Effector memory CD4-positive, alpha-beta T cell (primary cell): Measurements from ENCODE around the gene FRMPD2.

Source experiments
- DNase-seq, 3 donors: peaks; one replicate each; pipeline ENCODE4 v3.0.0-alpha.2; 2020
- H3K27ac ChIP-seq: 2 replicates; pipeline ENCODE4 v1.7.0; 2013; ENCODE audit warnings: mild to moderate bottlenecking, low read length, moderate library complexity; ENCODE audit not compliant: insufficient read depth, poor library complexity, severe bottlenecking
- H3K27me3 ChIP-seq: replicated peaks from 2 replicates; pipeline ENCODE4 v1.7.0; 2013; ENCODE audit warnings: mild to moderate bottlenecking, low read length; ENCODE audit not compliant: insufficient read depth, control insufficient read depth, poor library complexity, severe bottlenecking
- H3K36me3 ChIP-seq: 2 replicates; pipeline ENCODE4 v1.7.0; 2013; ENCODE audit warnings: mild to moderate bottlenecking, low read length, moderate library complexity; ENCODE audit not compliant: control insufficient read depth, insufficient read depth
- H3K4me1 ChIP-seq: 2 replicates; pipeline ENCODE4 v1.7.0; 2013; ENCODE audit warnings: low read length, mild to moderate bottlenecking; ENCODE audit not compliant: control insufficient read depth, insufficient read depth, poor library complexity, severe bottlenecking
- H3K4me3 ChIP-seq: 2 replicates; pipeline ENCODE4 v1.7.0; 2013; ENCODE audit warnings: low read length, low read depth, mild to moderate bottlenecking; ENCODE audit not compliant: insufficient read depth, poor library complexity, severe bottlenecking
- H3K9me3 ChIP-seq: 2 replicates; pipeline ENCODE4 v1.7.0; 2013; ENCODE audit warnings: mild to moderate bottlenecking, low read length, moderate library complexity; ENCODE audit not compliant: control insufficient read depth

The FRMPD2 gene

DNA sequence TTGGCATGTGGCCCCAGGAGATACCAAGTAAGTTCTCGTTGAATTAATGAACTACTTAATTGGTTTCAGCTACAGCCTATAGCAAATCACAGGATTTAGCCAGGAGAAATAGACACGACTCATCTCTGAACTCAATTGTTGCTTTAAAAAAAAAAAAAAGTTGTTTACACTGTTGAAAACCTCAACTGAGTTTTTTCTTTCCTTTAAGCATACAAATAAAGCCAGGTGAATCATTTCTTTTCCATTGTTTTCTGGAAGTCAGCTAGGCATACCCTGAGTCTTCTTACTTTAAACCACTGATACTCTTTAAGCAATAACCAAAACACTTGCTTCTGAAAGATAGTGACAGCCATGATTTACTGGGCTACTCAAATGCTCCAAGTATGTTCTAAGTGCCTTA, 755 bp downstream of the FRMPD2 start:
- no peak for DNase-seq
- H3K27ac ChIP-seq = no peak overlapping the region
- H3K4me1 ChIP-seq = no peaks in the 10 kb centered on the region
- H3K9me3 ChIP-seq = no peaks in the 10 kb centered on the region
- H3K36me3 ChIP-seq = no peaks in the 10 kb centered on the region
- no peaks in the 10 kb centered on the region for H3K27me3 ChIP-seq
- no peak overlapping the region for H3K4me3 ChIP-seq

DNA sequence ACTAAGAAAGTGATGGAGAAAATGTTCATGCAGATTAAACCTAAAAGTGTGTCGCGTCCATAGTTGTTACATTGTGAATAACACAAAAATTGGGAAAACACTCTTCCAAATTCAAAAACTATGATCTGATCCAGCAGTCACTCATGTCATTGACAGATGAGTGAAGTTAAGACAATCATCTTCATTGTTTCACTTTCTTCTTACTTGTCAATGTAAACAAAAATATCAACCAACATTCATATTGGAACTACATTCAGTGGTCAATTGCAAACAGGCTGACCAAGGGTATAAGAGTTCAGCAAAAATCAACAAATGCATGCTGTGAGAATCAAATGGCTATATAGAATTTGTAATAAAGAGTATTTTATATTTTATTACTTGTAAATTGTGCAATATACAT, 1.8 kb downstream of the FRMPD2 start:
- Histone ChIP-seq H3K4me1 (no peaks in the 10 kb centered on the region), H3K9me3 (no peaks in the 10 kb centered on the region), H3K27ac (no peak overlapping the region), H3K27me3 (no peaks in the 10 kb centered on the region), H3K4me3 (no peak overlapping the region), H3K36me3 (no peaks in the 10 kb centered on the region)
- DNase-seq = no peak

DNA sequence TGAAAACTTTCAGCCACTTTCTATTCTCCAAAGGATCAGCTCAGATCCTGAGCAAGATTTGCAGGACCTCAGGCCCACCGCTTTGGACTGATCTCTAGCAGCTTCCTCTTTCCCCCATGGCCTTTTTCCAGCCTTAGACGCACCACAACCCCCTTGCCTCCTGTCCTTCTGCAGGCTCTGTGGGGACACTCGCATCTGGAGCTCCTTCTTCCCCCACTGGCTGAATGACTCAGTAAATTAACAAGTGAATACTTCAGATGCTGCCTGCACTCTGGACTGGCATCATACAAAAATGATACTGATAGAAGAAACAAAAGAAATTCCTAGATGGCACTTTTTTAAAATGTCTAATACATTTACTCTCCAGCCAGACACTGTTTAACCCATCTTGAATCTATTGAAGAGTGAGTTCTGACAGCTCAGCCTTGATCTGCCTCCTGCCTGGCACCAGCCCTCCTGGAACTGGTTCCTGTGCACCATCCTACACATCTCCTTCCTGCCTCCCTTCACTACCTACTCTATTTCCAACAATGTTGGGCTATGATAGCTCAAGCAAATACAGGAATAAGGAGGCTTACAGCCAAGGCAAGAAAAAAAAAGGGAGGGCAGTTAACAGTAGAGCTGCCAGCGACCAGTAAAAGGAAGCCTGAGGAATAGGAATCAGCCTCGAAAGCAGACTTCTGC, 3.3 kb downstream of the FRMPD2 start:
- no peaks in the 10 kb centered on the region for H3K9me3 ChIP-seq
- H3K27ac ChIP-seq = no peak overlapping the region
- H3K4me3 ChIP-seq = no peak overlapping the region
- no peaks in the 10 kb centered on the region for H3K4me1 ChIP-seq
- no peaks in the 10 kb centered on the region for H3K36me3 ChIP-seq
- DNase-seq = no peak
- no peaks in the 10 kb centered on the region for H3K27me3 ChIP-seq

DNA sequence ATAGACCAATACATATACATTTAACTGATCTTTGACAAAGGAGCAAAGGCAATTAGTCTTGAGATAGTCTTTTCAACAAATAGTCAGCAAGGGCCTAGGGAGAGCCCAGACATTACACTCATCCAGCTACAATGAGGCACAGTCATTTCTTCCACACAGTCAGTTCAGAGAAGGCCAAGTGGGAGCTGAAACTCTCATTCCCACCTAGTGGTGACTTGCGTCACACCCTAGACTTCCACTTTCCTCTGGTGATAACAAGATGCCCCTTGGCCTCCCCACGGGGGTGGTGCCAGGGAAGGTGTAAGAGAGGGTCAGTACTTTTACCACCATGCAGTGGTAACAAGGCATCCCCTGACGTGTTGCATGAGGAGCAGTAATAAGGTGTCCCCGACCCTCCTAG, 8.0 kb downstream of the FRMPD2 start:
- Histone ChIP-seq H3K27ac (no peak overlapping the region), H3K36me3 (no peaks in the 10 kb centered on the region), H3K4me3 (no peak overlapping the region), H3K4me1 (no peaks in the 10 kb centered on the region), H3K9me3 (no peaks in the 10 kb centered on the region), H3K27me3 (no peaks in the 10 kb centered on the region)
- DNase-seq = no peak

DNA sequence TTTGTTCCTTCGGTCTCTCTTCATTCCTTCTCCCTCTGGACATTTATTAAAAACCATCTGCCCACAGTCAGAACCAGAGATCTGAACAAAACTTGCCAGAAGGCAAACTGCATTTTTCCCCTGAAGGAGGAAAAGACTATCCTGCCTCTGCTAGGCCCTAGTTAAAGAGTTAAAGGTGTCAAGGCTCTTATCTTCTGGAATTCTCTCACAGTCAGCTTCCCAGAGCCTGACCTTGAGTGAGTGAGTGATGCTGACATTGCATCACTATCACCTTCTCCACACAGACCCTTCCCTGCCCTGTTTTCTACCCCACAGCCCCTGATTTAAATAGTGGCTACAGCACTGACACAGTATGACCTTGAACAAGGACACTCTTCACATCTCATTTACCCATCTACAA, 16.4 kb downstream of the FRMPD2 start:
- Histone ChIP-seq H3K27ac (no peak overlapping the region), H3K36me3 (no peaks in the 10 kb centered on the region), H3K4me3 (no peak overlapping the region), H3K9me3 (no peaks in the 10 kb centered on the region), H3K27me3 (peaks cover 7% of the 10 kb centered on the region), H3K4me1 (no peaks in the 10 kb centered on the region)
- no peak for DNase-seq

DNA sequence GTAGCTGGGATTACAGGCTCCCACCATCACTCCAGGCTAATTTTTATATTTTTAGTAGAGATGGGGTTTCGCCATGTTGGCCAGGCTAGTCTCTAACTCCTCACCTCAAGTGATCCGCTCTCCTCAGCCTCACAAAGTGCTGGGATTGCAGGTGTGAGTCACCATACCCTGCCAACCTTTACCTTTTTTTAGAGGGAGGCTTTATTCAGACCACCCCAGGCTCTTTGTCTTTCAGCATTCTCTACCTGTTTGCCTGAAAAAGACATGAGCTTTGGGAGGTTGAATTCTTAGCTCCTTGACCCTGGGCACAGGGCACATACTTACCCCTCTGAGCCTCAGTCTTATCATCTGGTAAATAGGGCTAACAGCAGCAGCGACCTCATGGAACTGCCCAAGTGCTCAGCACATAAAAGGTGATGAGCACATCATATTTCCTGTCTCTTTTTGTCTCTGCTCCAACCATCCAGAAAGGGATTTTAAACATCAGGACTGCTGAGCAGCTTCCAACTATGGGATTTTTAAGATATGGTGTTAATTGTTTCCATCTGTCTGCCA, 17.0 kb downstream of the FRMPD2 start:
- no peaks in the 10 kb centered on the region for H3K36me3 ChIP-seq
- no peaks in the 10 kb centered on the region for H3K4me1 ChIP-seq
- peaks cover 7% of the 10 kb centered on the region for H3K27me3 ChIP-seq
- H3K9me3 ChIP-seq = no peaks in the 10 kb centered on the region
- DNase-seq = no peak
- H3K4me3 ChIP-seq = no peak overlapping the region
- H3K27ac ChIP-seq = no peak overlapping the region

DNA sequence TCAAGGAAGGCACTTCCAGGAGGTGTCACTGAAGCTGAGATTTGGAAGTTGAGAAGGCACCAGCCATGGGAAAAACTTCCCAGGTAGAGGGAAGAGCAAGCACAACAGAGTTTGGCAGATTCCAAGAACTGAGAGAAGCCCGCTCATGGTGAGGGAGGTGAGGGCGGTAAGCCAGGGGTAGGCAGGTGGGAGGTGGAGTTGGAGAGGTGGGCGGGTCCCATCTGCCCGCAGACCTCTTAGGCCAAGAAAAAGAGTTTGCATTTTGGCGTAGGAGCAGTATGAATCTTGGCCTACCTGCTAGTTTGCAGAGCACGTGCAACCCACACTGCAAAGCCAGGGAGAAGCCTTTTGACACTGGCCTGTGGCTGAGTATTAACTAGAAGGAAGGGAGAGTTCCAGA, 18.8 kb downstream of the FRMPD2 start:
- no peaks in the 10 kb centered on the region for H3K4me1 ChIP-seq
- no peak for DNase-seq
- H3K27me3 ChIP-seq = peaks cover 7% of the 10 kb centered on the region
- H3K9me3 ChIP-seq = no peaks in the 10 kb centered on the region
- no peak overlapping the region for H3K4me3 ChIP-seq
- H3K36me3 ChIP-seq = no peaks in the 10 kb centered on the region
- no peak overlapping the region for H3K27ac ChIP-seq

DNA sequence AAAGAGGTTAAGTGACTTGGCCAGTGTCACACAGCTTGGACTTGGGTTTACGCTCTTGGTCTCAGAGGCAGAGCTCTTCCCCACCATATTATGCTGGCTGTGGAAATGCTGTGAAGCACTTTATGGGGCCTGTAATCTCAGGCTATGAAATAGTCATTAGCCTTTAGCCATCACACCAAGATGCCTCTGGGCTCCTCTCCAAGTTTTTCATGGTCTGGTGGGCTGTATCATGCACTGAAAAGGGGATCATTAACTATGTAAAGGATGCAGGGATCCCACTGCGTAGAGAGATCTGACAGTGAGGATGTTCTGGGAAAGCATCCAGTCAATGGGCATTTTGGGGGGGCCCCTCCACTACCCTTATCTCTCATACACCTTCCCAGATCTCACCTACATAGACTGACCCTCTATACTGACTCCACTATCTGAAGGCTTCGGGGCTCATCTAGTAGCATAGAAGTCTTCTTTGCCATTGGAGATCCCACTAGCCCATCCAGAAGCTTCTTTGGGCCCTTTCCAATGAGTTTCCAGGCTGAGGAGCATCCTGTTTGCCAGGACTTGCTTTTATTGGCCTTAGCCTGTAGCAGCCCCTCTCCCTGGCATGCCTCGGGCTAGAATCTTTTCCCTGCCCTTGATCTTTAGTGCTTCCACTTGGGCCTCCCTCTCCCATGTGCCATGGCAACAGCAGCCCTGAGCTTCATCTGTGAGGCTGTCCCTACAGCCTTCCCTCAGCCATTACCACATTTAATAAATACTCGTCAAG, 19.6 kb downstream of the FRMPD2 start:
- no peak for DNase-seq
- Histone ChIP-seq H3K4me1 (no peaks in the 10 kb centered on the region), H3K27me3 (peaks cover 7% of the 10 kb centered on the region), H3K9me3 (no peaks in the 10 kb centered on the region), H3K36me3 (no peaks in the 10 kb centered on the region), H3K4me3 (no peak overlapping the region), H3K27ac (no peak overlapping the region)

DNA sequence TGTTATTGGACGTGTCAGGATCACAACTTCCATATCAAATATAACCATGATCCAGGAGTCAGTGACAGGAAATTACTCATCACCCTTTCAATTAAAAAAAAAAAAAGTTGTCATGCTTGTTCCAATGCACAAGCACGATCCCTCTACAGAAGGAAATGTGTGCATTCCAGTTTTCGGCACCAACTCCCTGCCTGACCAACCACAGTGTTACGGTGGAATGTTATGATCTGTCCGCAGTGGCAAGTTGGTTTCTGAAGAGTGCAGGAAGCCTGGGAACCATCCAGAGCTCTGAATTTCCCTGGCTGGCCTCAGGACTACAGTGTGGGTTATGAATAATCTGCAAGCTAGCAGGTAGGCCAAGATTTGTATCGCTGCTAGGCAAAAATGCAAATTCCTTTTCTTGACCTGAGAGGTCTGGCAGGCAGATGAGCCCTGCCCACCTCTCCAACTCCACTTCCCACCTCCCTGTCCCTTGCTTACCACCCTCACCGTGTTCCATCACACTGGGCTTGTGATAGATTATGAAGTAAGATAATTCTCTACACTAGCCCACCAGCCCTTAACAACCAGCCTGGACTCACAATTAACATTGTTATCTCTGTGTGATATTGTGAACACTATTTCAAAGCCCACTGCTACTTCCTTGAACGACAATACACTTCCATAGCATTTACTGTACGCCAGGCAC, 20.4 kb downstream of the FRMPD2 start:
- H3K4me1 ChIP-seq = no peaks in the 10 kb centered on the region
- no peak overlapping the region for H3K4me3 ChIP-seq
- no peaks in the 10 kb centered on the region for H3K9me3 ChIP-seq
- H3K27ac ChIP-seq = no peak overlapping the region
- DNase-seq = no peak
- H3K36me3 ChIP-seq = no peaks in the 10 kb centered on the region
- peaks cover 7% of the 10 kb centered on the region for H3K27me3 ChIP-seq

DNA sequence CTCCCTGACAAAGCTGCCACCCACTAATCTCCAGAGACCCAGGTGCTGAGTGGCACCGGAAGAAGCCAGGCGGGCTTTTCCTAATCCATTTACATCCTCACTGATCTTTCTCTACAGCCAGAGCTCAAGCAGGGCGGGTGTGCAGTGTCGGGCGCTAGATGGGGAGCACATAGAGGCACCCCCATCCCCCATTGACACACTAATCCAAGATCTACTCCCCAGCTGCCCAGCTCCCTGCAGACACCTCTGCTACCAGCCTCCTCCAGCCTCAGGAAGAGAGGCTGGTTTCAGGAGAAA, 22.2 kb downstream of the FRMPD2 start:
- H3K4me3 ChIP-seq = no peak overlapping the region
- DNase-seq = no peak
- no peaks in the 10 kb centered on the region for H3K36me3 ChIP-seq
- H3K4me1 ChIP-seq = no peaks in the 10 kb centered on the region
- no peak overlapping the region for H3K27ac ChIP-seq
- H3K9me3 ChIP-seq = no peaks in the 10 kb centered on the region
- no peaks in the 10 kb centered on the region for H3K27me3 ChIP-seq
